KG1 (cell line): Measurements from ENCODE around the gene TRPM4.
"Not testable (repeated sequence)": the region's sequence is repeated elsewhere in the genome, so short reads cannot be mapped to it uniquely, and the experiment has no call there.

ENCODE experiments used
- DNase-seq: peaks from one replicate; lab custom pipeline; 2025; lab: John Stamatoyannopoulos, UW

The TRPM4 gene

GRCh38 chr19:49157445-49158224 lies at the start of gene TRPM4:
TSS of gene TRPM4 (plus strand) at chr19:49157792. CDS start at chr19:49157867, 75 bp downstream.
- no peak for DNase-seq

- DNase-seq: no peak
Measured at GRCh38 chr19:49109051-49109450, 48.5 kb upstream of the TRPM4 start.

GRCh38 chr19:49109569-49110233 lies 47.9 kb upstream of the TRPM4 start:
- DNase-seq: no peak

GRCh38 chr19:49110567-49110966 lies 47.0 kb upstream of the TRPM4 start:
- DNase-seq: no peak

GRCh38 chr19:49111218-49111998 lies 46.2 kb upstream of the TRPM4 start:
- no peak for DNase-seq

- DNase-seq: peak; percentile 60
Measured at GRCh38 chr19:49113762-49114629, 43.6 kb upstream of the TRPM4 start, which contains the start of gene LIN7B. TSS of gene LIN7B (plus strand) at chr19:49114370. CDS start at chr19:49114405, 35 bp downstream.

GRCh38 chr19:49114630-49115363 lies 42.8 kb upstream of the TRPM4 start:
- DNase-seq: no peak

GRCh38 chr19:49116544-49116943 lies 41.0 kb upstream of the TRPM4 start:
- DNase-seq: peak; percentile 5

- DNase-seq: no peak
Measured at GRCh38 chr19:49117677-49118564, 39.7 kb upstream of the TRPM4 start.

GRCh38 chr19:49118565-49119410 lies 38.8 kb upstream of the TRPM4 start, which contains the start of gene C19orf73:
TSS of gene C19orf73 (minus strand) at chr19:49119143. CDS start at chr19:49119022, 121 bp downstream.
- peak; percentile 91 for DNase-seq

- no peak for DNase-seq
Measured at GRCh38 chr19:49119411-49120324, 37.9 kb upstream of the TRPM4 start, which contains the start of gene PPFIA3. TSS of gene PPFIA3 (plus strand) at chr19:49119544. CDS start at chr19:49127874, 8,330 bp downstream.

GRCh38 chr19:49120325-49120683 lies 37.3 kb upstream of the TRPM4 start:
- DNase-seq: no peak

GRCh38 chr19:49120868-49121267 lies 36.7 kb upstream of the TRPM4 start:
- no peak for DNase-seq

GRCh38 chr19:49121841-49122240 lies 35.8 kb upstream of the TRPM4 start:
- DNase-seq: not testable (repeated sequence)

- DNase-seq: not testable (repeated sequence)
Measured at GRCh38 chr19:49123285-49123684, 34.3 kb upstream of the TRPM4 start.

- DNase-seq: no peak
Measured at GRCh38 chr19:49125025-49125731, 32.4 kb upstream of the TRPM4 start.

- no peak for DNase-seq
Measured at GRCh38 chr19:49126575-49126974, 31.0 kb upstream of the TRPM4 start.
